ENCODE results near the gene SCIN.

SCIN gene

GRCh38 chr7:12646139-12646538, 75.6 kb downstream of the SCIN start:
- no peak for TF ChIP-seq CTCF (IDR thresholded peaks at IDR 0.05; ENCODE audit: insufficient read depth, low read length, missing control alignments)
- DNase-seq (ENCODE audit: low read depth, low spot score), result peak; percentile 41
- POLR2A ChIA-PET, result interaction anchor here (0.7 kb wide), 1 partner anchor 42 kb away, joined by 4 read pairs; the partner anchor contains the start of gene ARL4A
- no peak overlapping the region for H3K4me3 ChIP-seq (ENCODE audit: low read depth, low read length)
- CTCF ChIA-PET, result interaction anchor here (0.8 kb wide), 1 partner anchor 10 kb away, joined by 3 read pairs; no protein-coding TSS in a partner anchor

GRCh38 chr7:12647364-12648219, 77.1 kb downstream of the SCIN start:
- ChIA-PET CTCF (interaction anchor here (1.0 to 1.1 kb wide), 2 partner anchors 9 to 24 kb away, joined by 3 to 6 read pairs; no protein-coding TSS in a partner anchor), POLR2A (no interaction called here)
- no peak overlapping the region for H3K4me3 ChIP-seq (ENCODE audit: low read depth, low read length)
- no peak for DNase-seq (ENCODE audit: low read depth, low spot score)
- no peak for TF ChIP-seq CTCF (IDR thresholded peaks at IDR 0.05; ENCODE audit: insufficient read depth, low read length, missing control alignments)

GRCh38 chr7:12648704-12649261, 78.3 kb downstream of the SCIN start:
- no peak overlapping the region for H3K4me3 ChIP-seq (ENCODE audit: low read depth, low read length)
- POLR2A ChIA-PET, result no interaction called here
- TF ChIP-seq CTCF (IDR thresholded peaks at IDR 0.05; ENCODE audit: insufficient read depth, low read length, missing control alignments), result no peak
- DNase-seq (ENCODE audit: low read depth, low spot score), result no peak
- CTCF ChIA-PET, result interaction anchor here (0.8 kb wide), 2 partner anchors 10 to 38 kb away, joined by 3 read pairs; partner anchors contain the start of gene ARL4A

GRCh38 chr7:12649348-12649747, 78.8 kb downstream of the SCIN start:
- no peak for DNase-seq (ENCODE audit: low read depth, low spot score)
- ChIA-PET CTCF (interaction anchor here (0.8 kb wide), 2 partner anchors 10 to 38 kb away, joined by 3 read pairs; partner anchors contain the start of gene ARL4A), POLR2A (no interaction called here)
- no peak for TF ChIP-seq CTCF (IDR thresholded peaks at IDR 0.05; ENCODE audit: insufficient read depth, low read length, missing control alignments)
- H3K4me3 ChIP-seq (ENCODE audit: low read depth, low read length), result no peak overlapping the region

- no peak for TF ChIP-seq CTCF (IDR thresholded peaks at IDR 0.05; ENCODE audit: insufficient read depth, low read length, missing control alignments)
- POLR2A ChIA-PET, result no interaction called here
- CTCF ChIA-PET, result interaction anchor here (1.0 kb wide), 1 partner anchor 32 kb away, joined by 3 read pairs; no protein-coding TSS in a partner anchor
- H3K4me3 ChIP-seq (ENCODE audit: low read depth, low read length), result no peak overlapping the region
- no peak for DNase-seq (ENCODE audit: low read depth, low spot score)
Observed at GRCh38 chr7:12650080-12650479, 79.6 kb downstream of the SCIN start.

- no peak overlapping the region for H3K4me3 ChIP-seq (ENCODE audit: low read depth, low read length)
- POLR2A ChIA-PET, result no interaction called here
- DNase-seq (ENCODE audit: low read depth, low spot score), result no peak
- CTCF ChIA-PET, result interaction anchor here (1.0 to 1.2 kb wide), 2 partner anchors 14 to 33 kb away, joined by 3 to 5 read pairs; no protein-coding TSS in a partner anchor
- TF ChIP-seq CTCF (IDR thresholded peaks at IDR 0.05; ENCODE audit: insufficient read depth, low read length, missing control alignments), result no peak
Observed at GRCh38 chr7:12653110-12653509, 82.6 kb downstream of the SCIN start.

Data from AG04449 (cell line).